ENCODE data around the gene BCAR3.

GRCh38 chr1:93638307-93638847 is 43.3 kb downstream of the BCAR3 start:
- TF ChIP-seq, protein P1, sequence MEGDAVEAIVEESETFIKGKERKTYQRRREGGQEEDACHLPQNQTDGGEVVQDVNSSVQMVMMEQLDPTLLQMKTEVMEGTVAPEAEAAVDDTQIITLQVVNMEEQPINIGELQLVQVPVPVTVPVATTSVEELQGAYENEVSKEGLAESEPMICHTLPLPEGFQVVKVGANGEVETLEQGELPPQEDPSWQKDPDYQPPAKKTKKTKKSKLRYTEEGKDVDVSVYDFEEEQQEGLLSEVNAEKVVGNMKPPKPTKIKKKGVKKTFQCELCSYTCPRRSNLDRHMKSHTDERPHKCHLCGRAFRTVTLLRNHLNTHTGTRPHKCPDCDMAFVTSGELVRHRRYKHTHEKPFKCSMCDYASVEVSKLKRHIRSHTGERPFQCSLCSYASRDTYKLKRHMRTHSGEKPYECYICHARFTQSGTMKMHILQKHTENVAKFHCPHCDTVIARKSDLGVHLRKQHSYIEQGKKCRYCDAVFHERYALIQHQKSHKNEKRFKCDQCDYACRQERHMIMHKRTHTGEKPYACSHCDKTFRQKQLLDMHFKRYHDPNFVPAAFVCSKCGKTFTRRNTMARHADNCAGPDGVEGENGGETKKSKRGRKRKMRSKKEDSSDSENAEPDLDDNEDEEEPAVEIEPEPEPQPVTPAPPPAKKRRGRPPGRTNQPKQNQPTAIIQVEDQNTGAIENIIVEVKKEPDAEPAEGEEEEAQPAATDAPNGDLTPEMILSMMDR (IDR thresholded peaks at IDR 0.05): no peak
- no peak for TF ChIP-seq POLR2A (IDR thresholded peaks at IDR 0.05)
